ENCODE results near the gene GLI3.

GLI3 gene

DNA sequence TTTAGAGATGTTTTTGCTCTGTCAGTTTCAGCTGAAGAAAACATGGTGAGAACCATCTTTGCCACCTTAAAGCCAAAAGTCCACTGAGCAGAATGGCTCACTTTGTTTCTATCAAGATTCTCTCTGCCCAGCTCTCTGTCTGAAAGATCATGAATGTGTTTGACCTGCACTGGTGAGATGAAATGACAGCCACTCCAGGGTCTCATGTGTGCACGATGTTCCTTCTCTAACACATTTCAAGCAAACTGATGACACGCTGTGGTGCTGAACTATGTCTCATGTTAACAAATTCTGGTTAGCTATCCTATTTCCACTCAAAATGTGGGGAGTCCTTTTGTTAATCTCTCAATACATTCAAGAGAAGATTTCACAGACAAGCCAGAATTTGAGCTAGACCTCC lies 260.6 kb downstream of the GLI3 start:
- TF ChIP-seq, protein P1, sequence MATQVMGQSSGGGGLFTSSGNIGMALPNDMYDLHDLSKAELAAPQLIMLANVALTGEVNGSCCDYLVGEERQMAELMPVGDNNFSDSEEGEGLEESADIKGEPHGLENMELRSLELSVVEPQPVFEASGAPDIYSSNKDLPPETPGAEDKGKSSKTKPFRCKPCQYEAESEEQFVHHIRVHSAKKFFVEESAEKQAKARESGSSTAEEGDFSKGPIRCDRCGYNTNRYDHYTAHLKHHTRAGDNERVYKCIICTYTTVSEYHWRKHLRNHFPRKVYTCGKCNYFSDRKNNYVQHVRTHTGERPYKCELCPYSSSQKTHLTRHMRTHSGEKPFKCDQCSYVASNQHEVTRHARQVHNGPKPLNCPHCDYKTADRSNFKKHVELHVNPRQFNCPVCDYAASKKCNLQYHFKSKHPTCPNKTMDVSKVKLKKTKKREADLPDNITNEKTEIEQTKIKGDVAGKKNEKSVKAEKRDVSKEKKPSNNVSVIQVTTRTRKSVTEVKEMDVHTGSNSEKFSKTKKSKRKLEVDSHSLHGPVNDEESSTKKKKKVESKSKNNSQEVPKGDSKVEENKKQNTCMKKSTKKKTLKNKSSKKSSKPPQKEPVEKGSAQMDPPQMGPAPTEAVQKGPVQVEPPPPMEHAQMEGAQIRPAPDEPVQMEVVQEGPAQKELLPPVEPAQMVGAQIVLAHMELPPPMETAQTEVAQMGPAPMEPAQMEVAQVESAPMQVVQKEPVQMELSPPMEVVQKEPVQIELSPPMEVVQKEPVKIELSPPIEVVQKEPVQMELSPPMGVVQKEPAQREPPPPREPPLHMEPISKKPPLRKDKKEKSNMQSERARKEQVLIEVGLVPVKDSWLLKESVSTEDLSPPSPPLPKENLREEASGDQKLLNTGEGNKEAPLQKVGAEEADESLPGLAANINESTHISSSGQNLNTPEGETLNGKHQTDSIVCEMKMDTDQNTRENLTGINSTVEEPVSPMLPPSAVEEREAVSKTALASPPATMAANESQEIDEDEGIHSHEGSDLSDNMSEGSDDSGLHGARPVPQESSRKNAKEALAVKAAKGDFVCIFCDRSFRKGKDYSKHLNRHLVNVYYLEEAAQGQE (IDR thresholded peaks at IDR 0.05; ENCODE audit: insufficient read depth in 1 of 2, low read depth in 2 of 2, low read length in 2 of 2): no peak

DNA sequence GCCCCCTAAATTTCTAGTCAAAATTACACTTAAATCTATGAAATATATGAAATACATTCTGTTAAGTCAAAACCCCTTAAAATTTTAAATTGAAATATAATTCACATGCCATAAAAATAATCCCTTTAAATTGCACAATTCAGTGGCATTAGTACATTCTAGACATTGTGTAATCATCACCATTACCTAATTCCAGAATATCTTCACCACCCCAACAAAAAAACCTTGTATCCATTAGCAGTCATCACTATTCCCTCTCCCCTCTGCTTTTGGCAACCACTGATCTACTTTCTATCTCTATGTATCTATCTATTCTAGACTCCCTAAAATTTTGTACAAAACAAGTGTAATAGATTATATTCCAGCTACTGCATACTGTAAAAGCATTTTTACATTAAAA lies 261.2 kb downstream of the GLI3 start:
- TF ChIP-seq TAF1 (IDR thresholded peaks at IDR 0.05; ENCODE audit: borderline replicate concordance, insufficient read depth, low read length) (no peak), SIN3A (IDR thresholded peaks at IDR 0.05; ENCODE audit: borderline replicate concordance, insufficient read depth, low read length) (no peak), FOXP2 (optimal IDR thresholded peaks at IDR 0.05; ENCODE audit: borderline replicate concordance, extremely low read depth, extremely low read length, insufficient read depth) (no peak), POLR2AphosphoS5 (IDR thresholded peaks at IDR 0.05; ENCODE audit: low read depth, low read length) (no peak)
- TF ChIP-seq, protein P1 (IDR thresholded peaks at IDR 0.05; ENCODE audit: insufficient read depth in 1 of 2, low read depth in 2 of 2, low read length in 2 of 2): no peak

DNA sequence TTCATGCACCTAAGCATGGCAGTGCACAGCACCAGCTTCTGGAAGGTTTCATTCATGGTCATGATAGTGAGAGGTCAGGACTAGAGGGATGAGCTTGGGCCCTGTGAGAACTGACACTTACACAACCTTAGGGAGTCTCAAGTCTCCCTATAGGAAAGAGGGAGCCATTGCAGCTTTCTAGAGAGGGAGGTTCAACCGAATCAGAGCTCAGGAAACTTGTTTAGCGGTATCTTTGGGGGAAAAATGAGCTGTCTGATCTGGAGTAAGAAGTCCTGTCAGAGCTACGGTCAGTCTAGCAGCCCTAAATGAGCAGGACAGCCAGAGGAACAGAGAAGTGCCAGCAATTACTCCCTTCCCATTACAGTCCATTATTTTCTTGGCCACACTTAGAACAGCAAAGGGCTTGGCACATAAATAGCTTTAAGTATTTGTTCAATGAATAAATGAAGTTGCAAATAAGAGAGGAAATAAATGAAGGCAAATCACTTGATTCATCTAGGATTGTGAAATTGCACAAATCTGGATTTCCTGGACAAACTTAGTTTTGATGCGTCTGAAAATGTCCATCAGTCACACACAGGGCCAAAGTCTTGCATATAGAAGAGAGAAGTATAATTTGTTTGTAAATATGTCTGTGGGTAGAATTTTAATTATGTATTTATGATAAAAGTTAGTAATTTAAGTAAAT lies 262.0 kb downstream of the GLI3 start:
- TF ChIP-seq TAF1 (IDR thresholded peaks at IDR 0.05; ENCODE audit: borderline replicate concordance, insufficient read depth, low read length) (no peak), POLR2AphosphoS5 (IDR thresholded peaks at IDR 0.05; ENCODE audit: low read depth, low read length) (no peak), FOXP2 (optimal IDR thresholded peaks at IDR 0.05; ENCODE audit: borderline replicate concordance, extremely low read depth, extremely low read length, insufficient read depth) (no peak)

DNA sequence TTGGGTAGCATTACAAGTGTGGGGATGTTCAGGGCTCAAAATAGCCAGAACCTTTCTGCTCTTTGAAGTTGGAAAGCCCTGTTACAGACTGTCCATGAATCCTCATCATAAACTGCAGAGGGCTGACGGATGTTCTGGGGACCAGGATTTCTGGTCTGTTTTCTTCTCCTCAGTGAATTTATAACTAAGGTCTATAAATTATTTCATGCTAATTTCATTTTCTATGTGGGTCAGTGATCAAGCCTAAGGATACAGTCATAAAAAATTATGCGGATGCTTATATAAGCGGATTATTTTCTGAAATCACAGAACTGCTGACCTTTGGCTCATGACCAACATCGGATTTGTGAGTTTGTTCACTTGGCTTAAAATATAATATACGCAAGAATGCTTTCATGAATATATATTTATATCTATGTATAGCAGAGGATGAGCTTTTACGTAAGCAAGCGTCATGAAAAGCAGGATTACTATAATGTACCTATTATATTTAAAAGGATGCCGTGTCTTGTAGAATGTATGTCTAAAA lies 263.7 kb downstream of the GLI3 start:
- TF ChIP-seq SIN3A (IDR thresholded peaks at IDR 0.05; ENCODE audit: borderline replicate concordance, insufficient read depth, low read length): no peak
- no peak for TF ChIP-seq TAF1 (IDR thresholded peaks at IDR 0.05; ENCODE audit: borderline replicate concordance, insufficient read depth, low read length)
- no peak for TF ChIP-seq POLR2AphosphoS5 (IDR thresholded peaks at IDR 0.05; ENCODE audit: low read depth, low read length)
- TF ChIP-seq FOXP2 (optimal IDR thresholded peaks at IDR 0.05; ENCODE audit: borderline replicate concordance, extremely low read depth, extremely low read length, insufficient read depth): no peak
- TF ChIP-seq, protein P1 (IDR thresholded peaks at IDR 0.05; ENCODE audit: insufficient read depth in 1 of 2, low read depth in 2 of 2, low read length in 2 of 2): no peak

DNA sequence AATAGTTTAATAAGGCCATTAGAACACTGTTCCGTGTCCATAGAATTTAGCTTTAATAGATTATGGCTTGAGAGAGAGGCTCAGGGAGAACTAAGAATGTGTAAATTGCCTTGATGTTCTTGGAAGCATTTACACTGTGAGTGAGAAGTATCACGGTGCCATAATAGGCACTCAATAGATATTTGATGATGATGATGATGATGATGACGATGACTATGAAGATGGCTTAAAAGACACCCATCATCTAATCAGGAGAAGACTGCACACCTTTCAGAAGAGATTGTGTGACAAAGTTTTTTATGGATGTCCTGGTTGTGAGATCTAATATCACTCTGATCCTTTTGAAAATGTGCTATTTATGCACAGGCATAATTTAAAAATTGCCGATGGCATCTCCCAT lies 264.2 kb downstream of the GLI3 start:
- no peak for TF ChIP-seq SIN3A (IDR thresholded peaks at IDR 0.05; ENCODE audit: borderline replicate concordance, insufficient read depth, low read length)
- TF ChIP-seq TAF1 (IDR thresholded peaks at IDR 0.05; ENCODE audit: borderline replicate concordance, insufficient read depth, low read length): no peak
- no peak for TF ChIP-seq POLR2AphosphoS5 (IDR thresholded peaks at IDR 0.05; ENCODE audit: low read depth, low read length)
- no peak for TF ChIP-seq FOXP2 (optimal IDR thresholded peaks at IDR 0.05; ENCODE audit: borderline replicate concordance, extremely low read depth, extremely low read length, insufficient read depth)
- TF ChIP-seq, protein P1 (IDR thresholded peaks at IDR 0.05; ENCODE audit: insufficient read depth in 1 of 2, low read depth in 2 of 2, low read length in 2 of 2): no peak
